Globus pallidus (tissue), 1 donor: ENCODE data around the gene C1QTNF12.

ENCODE experiments used
- DNase-seq: peaks from one replicate; pipeline ENCODE4 v3.0.0-alpha.2; 2015; ENCODE audit warnings: low spot score

The C1QTNF12 gene

DNA sequence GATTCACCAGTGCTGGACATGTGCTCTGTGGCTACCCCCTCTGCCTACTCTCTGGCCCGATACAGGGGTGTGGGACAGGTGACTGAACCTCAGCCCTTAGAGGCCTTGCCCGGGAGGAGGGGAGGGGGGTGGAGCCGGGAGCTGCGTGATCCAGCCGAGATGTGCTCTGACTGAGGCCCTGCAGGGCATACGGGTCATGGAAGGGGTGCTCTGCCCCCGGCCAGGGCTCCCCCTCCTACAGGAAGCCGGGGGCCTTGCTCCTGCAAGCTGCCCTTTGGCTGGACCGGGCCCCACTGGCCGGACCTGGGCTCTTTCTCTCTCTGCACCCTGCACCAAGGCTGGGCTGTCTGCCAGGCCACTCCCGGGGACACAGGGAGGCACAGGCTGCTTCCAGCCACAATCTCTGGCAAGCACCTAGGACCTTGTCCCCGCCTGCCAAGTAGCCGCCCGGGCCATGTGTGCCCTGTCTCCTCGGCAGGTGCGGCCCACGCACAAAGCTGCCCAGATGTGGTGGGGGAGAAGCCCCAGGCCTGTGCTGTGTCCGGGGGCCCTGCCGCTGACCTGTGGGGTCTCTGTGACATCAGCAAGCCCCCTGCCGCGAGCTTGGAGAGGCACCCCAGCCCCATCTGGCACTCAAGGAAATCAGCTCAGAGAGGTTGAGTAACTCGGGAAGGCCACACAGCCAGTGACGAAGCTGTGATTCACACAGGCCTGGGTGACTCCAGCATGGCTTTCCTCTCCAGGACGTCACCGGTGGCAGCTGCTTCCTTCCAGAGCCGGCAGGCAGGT lies 35.2 kb upstream of the C1QTNF12 start:
- no peak for DNase-seq

DNA sequence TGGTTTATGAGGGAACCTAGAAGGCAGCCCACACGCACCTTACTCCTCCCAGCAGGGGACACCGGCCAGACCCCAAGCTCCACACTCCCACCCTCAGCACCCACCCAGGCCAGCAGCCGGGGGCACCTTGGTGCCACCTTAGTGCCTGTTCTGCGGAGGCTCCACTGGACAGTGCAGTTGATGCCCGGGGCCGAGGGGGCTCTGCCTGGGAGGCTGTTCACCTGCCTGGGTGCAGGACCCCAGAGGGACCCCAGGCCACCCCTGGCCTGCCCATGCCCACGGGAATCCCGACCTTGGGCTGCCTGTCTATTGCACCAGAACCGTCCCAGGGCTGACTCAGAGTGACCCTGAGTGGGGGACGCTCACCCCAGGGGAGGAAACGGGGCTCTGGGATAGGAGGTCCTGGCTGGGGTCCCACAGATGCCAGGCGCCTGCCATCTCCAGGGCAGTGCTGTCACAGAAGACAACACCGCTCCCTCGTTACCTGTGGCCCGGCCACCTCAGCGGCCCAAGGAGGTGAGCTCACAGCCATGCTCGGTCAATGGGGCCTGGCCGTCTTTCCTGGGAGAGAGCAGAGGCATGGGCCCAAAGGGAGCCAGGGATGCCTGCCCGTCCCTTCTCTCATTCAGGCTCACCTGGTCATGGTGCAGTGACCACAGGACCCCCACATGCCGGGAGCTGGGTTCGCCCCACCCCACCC lies 34.4 kb upstream of the C1QTNF12 start:
- no peak for DNase-seq

DNA sequence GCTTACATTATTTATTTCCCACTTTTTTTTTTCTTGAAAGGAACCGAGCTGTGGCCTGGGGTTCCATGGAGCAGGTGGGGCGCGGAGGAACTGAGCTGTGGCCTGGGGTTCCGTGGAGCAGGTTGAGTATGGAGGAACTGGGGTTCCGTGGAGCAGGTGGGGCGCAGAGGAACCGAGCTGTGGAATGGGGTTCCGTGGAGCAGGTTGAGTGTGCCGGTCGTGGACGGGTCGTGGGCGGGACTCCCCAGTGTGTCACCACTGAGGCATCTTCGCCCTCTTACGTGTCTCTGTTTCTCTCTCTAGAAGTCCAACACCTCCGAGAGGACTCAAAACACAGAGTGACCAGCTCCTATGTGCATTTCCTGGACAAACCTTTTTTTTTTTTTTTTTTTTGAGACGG lies 32.5 kb upstream of the C1QTNF12 start:
- DNase-seq: no peak

DNA sequence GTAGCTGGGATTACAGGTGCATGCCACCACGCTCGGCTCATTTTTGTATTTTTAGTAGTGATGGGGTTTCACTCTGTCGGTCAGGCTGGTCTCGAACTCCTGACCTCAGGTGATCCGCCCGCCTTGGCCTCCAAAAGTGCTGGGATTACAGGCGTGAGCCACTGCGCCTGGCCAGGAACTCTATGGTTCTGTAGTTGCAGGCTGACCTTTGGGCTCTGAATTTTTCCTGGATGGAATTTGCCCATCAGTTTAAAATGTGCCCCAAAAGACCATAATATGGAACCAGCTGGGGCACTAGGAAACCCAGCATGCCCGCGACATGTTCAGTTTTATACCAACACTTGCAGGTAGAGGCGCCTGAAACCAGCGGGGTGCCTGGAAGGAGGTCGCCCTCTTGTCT lies 32.1 kb upstream of the C1QTNF12 start:
- no peak for DNase-seq

DNA sequence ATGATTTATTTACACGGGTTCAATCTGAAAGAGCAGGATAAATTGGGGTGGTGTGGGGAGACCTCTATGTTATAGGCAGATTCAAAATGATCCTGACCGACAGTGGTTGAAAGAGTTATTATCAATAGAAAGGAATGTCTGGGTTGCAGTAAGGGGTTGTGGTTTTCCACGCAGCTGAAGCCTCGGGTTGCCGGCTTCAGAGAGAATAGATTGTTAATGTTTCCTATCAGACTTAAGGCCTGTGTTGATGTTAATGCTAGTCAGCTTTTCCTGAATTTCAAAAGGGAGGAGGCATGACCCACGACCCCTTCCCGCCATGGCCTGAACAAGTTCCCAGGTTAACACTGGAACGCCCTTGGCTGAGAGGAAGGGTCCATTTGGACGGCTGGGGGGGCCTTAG lies 29.3 kb upstream of the C1QTNF12 start:
- no peak for DNase-seq

DNA sequence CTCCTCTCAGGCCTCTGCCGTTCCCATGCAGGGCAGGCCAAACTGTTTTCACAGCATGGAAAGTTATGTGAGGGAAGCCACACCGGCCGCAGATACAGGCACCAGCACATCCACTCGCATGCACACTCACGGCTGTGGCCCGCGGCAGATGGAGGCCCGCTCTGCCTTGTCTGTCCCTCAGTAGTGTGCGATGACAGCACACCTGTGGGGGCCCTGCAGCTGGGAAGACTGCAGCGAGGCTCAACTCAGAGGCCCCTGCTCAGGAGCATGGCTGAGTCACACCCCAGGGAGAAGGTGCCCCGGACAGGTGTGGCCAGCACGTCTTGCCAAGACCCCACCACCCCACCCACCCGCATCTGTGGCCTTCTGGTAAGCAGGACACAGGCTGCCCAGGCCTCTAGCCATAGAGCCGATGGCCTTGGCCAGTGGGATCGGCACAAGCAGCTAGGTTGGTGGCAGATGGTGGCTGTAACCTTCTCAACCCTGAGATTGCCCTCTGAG lies 28.5 kb upstream of the C1QTNF12 start:
- no peak for DNase-seq

DNA sequence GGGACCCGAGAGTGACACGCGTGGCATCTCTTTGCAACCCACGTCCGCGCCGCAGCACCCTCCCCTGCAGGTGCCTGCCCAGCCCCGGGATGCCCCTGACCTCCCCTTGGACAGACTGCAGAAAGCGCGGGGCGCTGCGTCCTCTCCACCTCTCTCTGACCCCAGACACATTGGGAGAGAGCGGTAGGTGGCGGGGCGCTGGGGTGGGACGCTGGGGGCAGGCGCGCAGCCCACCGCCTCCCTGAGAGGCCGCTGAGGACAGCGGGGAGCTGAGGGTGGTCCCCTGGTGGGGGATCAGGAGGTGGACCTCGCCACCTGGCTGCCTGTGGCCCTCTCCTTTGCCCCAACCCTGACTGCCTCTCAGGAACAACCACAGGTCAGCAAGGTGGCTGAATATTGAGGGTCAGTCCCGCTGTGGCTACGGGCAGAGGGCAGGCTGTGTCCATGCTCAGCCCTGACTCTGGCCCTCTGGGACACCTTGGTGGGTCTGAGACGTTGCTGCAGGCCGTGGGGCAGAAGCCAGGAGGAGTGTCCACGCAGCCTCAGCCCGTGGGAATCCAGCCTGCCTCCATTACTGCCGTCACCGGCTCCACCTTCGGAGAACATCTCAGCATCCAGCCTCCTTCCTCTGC lies 27.9 kb upstream of the C1QTNF12 start:
- no peak for DNase-seq

DNA sequence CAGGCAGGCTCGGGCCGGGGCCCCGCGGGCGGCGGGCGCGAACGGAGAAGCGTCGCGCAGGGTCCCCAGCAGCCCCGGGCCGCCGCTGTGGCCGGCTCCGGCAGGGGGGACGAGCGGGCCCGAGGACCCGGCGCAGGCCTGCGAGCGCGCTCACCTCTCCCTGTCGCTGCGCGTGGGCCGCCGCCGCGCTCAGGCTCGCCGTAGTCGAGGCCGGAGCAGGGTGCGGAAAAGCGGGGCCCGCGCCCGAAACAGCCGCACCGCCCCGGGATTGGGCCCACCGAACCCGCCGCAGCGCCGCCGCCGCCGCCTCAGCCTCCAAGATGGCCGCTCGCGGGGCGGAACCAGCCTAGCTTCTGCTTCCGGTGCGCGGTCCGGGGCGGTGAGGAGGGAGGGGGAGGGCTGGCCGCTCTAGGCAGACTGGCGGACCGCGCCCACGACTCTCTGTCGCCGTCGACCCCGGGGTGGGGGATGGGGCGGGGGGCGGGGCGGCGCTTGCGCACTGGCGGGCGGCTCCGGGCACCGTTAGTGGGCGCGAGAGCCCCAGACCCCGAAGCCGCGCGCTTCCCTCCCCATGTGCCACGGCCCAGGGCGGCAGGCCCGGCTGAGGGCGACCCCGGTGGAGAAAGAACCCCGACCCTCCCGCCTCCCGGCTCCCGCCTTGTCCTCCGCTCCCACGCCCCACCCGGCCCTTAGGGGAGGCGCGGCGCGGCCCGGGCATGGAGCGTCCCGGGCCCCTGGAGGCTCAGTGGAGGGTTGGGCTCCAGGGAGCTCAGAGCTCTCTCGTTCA lies 27.2 kb upstream of the C1QTNF12 start, which contains the start of gene UBE2J2:
Gene UBE2J2, minus strand, starts transcription at position 343 of the 787 bp plus-strand sequence. CDS start 5,862 bp downstream, outside the sequence.
- peak; percentile 89 for DNase-seq

DNA sequence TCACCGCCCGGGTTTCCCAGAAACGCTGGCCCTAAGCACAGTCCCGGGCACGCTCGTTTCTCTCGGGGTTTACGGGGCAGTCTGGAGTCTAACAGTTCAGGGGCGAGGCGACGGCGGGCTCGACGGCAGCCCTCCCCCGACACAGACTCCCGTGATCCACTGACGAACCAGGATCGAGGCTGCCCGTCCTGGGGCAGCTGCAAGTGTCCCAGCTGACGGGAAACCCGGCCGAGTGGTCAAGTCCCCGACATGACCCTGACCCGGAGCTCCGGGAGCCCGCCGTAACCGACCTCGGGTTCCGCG lies 26.6 kb upstream of the C1QTNF12 start:
- DNase-seq: no peak

DNA sequence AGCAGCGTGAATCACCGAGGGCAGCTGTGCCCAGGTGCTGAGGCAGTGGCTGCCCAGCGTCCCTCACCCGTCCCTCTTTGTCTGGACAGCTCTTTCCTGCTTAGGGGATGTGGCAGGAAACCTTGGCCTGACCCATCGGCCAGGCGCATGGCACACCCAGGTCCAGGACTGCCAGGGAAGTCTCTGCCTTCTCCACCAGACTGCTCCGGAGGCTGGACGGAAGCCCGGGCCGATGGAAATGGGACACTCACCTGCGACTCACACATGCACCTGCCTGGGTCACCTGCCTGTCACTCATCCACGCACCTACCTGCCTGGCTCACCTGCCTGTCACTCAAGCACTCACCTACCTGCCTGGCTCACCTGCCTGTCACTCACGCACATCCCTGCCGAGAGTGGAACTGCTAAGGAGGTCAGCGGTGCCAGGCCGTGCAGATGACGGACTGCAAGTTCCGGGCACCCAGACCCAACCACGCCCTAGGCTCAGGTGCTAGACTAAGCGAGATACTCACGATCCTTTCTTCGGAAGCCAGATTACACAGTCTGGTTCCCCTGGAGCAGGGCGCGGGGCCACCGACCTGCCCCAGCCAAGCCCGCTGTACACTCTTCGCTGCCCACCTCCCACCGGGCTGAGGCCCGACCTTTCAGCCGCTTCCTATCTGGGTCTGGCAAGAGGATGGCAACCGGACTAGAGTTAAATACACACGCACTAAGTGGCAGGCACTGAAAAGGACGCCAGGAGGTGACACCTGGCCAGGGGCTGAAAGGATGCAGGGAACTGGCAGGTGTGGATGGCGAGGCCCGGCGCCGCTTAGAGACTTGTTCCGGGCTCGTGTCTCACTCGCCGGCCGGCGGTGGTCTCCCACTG lies 26.1 kb upstream of the C1QTNF12 start:
- no peak for DNase-seq

DNA sequence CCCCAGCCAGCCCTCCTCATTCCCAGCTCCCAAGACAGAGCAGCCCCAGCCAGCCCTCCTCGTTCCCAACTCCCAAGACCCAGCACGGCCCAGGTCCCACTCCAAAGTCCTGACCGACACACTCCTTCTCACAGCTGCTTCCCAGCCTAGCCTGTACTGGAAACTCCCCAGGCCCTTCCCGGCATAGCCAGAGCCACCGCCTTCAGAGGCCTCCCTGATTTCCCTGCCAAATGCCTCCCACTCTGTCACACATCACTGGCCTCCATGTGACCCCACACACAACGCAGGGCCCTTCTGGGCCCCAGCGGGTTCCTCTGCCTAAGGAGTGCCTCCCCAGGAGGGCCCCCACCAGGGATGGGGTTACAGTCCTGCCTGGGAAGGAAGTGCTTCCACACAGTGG lies 24.3 kb upstream of the C1QTNF12 start:
- no peak for DNase-seq

DNA sequence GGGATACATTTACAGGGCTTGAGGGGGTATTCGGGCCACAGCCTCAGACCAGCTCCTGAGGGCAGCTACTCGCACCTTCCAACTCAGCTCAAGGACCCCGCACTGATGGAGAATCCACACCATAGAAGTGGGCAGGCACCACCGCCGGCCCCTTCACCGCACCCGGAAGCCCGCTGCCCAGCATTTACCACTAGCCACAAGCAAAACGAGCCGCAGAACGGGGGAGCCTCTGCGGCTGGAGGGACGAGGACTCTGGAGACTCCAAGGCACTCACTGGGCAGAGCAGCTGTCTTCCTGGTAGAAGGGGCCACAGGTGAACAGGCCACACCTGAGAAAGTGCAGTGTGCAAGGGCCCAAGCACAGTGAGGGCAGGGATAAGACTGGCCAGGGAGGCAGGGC lies 21.8 kb upstream of the C1QTNF12 start:
- DNase-seq: no peak

DNA sequence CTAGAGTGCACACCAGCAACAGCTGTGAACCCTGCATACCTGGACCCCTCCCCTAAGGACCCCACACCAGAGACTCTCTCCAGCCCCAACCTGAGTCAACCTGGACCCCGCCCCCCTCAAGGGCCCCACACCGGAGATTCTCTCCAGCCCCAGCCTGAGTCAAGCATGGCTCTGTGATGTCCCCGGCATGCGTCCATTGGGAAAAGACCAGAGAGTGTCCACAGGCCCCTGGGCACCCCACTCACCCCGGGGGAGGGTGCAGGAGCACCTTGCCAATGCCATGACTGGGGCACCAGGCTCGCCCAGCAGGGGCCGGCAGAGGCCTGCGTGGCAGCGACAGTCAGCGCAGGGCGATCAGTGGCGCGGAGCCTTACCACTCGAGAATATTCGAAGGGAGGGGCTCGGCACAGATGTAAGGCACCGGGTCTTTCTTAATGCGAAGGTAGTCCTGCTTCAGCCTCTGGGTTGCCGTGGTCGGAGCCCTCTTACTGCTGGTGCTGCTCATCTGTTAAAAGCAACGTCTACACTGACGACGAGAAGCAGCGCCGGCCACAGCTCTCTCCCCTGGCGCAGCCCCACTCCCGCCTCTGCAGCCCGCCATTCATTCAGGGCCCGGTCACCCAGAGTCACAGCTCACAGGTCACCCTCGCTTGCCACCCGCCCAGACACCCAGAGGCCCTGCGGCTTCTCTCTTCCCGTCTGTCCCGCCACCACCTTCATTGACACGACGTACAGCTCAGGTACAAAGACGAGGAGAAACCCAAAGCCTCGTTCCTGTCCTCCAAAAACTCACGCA lies 21.2 kb upstream of the C1QTNF12 start:
- DNase-seq: no peak

DNA sequence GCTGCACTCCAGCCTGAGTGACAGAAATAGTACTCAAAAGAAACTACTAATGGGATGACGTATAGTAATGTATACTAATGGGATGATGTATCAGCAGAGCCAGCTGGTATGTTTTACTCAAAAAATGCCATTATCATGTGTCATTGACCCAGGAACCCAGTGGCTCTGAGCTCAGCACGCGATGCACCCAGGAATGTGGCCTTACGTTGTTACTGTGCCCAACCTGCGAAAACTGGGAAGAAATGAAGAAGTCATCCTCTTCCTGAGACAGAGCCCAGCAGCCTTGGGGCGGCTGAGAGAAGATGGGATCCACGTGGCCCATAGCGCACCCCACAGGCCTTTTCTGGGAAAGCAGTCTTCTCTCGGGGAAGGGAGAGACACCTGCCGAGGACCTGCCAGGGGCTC lies 18.3 kb upstream of the C1QTNF12 start:
- no peak for DNase-seq

DNA sequence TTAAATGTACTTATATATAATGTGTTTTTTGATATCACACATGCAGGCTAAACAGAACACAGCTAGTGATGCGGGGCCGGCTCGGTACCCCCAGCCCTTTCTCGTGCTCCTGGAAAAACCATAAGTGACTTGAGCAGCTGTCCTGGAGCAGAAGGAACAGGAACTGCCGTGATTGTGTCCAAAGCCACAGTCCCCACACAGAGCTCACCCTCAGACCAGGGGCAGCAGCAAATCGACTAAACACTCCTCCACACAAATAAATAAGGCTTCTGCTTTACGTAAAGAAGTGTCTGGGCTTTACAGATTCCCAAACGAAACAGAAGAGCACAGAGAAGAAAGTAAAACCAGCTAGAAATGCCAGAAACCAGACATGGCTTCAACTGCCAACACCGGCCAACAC lies 17.5 kb upstream of the C1QTNF12 start:
- no peak for DNase-seq

DNA sequence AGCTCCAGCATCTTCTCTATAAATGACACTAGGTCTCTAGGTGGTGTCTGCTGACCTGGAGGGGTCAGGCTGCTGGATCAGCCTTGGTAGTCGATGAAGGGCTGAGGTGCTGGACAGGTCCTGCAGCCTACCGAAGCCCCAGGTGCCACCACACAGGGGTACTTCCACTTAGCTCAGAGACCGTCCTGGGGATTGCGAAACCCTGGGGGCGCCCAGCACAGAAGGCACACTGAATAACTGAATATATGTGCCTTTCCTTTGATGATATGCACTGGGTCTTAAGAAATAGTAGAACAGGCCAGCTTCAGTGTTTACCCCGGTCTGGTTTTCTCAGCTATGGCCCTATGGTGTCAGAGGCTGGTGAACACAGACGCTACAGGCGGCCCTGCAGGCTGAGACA lies 16.2 kb upstream of the C1QTNF12 start:
- DNase-seq: no peak

DNA sequence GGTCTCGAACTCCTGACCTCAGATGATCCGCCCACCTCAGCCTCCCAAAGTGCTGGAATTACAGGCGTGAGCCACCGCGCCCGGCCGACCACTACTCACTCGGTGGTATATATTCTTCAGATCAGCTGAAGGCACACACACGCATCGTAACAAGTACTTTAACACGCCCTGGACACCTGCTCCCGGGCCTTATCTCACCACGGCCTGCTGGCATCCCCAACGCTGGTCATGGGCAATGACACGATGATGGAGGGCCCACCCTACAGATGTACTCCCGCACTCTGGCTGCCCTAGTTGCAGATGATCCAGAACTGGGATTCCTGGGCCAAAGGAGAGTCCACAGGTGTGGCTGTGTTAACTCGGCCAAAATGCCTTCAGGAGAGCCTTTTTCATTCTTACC lies 15.5 kb upstream of the C1QTNF12 start:
- no peak for DNase-seq

DNA sequence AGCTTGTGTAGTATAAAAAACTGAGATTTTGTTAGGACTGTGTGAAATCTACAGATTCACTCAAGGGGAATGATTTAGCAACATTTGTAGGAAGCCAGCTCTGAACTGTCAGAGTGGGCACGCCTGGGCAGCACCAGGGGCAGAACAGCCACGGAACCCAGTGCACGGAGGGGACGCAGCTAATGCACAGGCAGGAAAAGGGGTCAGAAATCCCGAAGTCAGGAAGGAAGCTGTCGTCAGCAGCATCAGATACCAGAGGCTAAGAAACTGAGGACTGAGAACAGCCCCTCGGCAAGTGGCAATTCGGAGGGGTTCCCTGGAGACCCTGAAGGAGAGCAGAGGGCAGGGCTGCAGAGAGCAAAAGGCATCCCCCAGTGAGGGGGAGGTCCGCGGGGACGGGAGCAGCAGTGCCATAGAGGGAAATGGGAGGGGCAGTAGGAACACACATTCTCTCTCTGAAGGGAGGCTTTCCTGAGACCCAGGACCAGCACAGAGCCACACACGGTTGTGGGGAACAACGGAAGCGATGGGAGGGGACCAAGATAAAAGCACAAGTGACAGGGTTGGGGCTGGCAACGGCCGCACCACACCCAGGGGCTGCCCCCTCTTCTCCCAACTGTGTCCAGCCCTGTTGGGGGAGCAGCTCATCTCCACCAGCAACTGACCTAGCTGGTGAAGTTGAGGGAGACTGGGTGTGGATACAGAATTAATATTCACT lies 14.5 kb upstream of the C1QTNF12 start:
- no peak for DNase-seq

DNA sequence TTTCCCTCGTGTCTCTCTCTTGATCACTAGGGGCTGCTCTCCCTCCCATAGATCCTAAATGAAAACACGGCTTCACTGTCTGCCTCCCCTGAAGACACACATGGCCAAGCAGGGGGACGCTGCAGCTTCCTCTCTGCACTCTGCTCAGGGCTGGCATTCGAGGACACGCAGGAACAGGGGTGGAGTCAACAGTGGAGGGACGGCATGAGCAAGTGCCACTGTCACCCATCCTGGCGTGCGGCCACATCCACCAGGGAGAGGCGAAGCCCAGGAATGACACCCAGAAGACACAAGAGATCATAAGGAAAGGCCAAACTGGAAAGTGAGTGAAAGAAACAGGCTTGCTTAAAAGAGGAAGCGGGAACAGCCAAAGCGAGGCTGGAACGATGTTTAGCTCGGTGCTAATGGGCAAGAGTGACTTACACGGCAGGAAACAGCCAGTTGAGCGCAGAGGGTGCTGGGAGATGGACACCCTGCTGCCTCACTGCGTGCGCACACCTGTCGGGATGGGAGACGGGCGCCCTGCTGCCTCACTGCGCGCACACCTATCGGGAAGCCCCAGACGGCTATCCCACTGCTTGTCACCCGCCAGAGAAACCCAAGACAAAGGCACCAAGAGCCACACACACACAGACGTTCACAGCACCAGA lies 13.6 kb upstream of the C1QTNF12 start:
- no peak for DNase-seq
